Tibial nerve (tissue), 3 donors: ENCODE measurements around the gene FBL.

Experiments
- CTCF ChIP-seq, 5 experiments: fragments of 200-600 bp in 3 of 5; fragments of 450-650 bp in 2 of 5; sonication (generic) in 3 of 5; IDR thresholded peaks; one replicate each; pipeline ENCODE4 v1.5.1; 2016 to 2019; ENCODE audit warnings: antibody characterized with exemption in 5 of 5, mild to moderate bottlenecking in 3 of 5, moderate library complexity in 2 of 5
- POLR2A ChIP-seq, 2 donors: fragments of 450-650 bp; IDR thresholded peaks; one replicate each; pipeline ENCODE4 v1.6.1; 2017; ENCODE audit warnings: antibody characterized with exemption in 2 of 2, mild to moderate bottlenecking in 2 of 2, moderate library complexity in 2 of 2

DNA sequence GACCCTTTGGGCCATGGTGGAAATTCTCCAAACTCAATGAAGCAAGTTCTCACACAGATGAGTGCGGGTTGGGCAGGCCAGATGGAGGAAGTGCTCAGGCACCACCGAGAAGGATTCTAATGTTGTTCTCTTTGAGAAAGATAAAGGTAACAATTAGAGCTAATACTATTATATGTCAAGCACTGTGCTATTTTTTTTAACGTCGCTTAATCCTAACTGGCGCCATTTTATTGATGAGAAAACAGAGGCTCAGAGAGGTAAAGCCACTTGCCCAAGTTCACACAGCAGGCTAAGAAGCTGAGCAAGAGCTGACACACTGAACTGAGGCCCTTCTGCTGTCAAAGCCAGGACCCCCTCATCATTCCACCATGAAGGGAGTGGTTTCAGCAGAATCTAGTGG lies 1.0 kb downstream of the FBL start:
- TF ChIP-seq POLR2A (IDR thresholded peaks at IDR 0.05) (no peak), CTCF (IDR thresholded peaks at IDR 0.05) (no peak)
